ENCODE measurements around the gene SIGMAR1. TPM values are rescaled to one million over a fixed set of nuclear protein-coding genes. Genes with fewer than 3 reads are reported as not detected.

The SIGMAR1 gene
- total RNA-seq, 1 donor from 2014 or later, result 73.2 TPM

- Histone ChIP-seq H4K20me1 (ENCODE audit: insufficient read depth, low read length) (peaks cover 3% of the 10 kb centered on the region), H3K4me3 (ENCODE audit: insufficient read depth, low read depth, low read length) (peak within 1 kb of the TSS; percentile 94), H3K9me3 (ENCODE audit: insufficient read depth, low read depth, low read length) (no peaks in the 10 kb centered on the region), H3K4me2 (ENCODE audit: low read length) (peak within 1 kb of the TSS; percentile 100), H3K27ac (ENCODE audit: low read depth, low read length) (peak within 1 kb of the TSS; percentile 80), H3K79me2 (ENCODE audit: insufficient read depth, low read length) (peaks cover 12% of the 10 kb centered on the region), H2AFZ (ENCODE audit: low read depth, low read length) (peak within 1 kb of the TSS; percentile 97), H3K4me1 (ENCODE audit: insufficient read depth, low read length) (peaks cover 15% of the 10 kb centered on the region), H3K9ac (ENCODE audit: low read length) (peak within 1 kb of the TSS; percentile 97), H3K27me3 (ENCODE audit: insufficient read depth, low read length) (no peaks in the 10 kb centered on the region), H3K36me3 (ENCODE audit: insufficient read depth, low read length) (peaks cover 4% of the 10 kb centered on the region)
- Mint-ChIP-seq H3K9me3 (ENCODE audit: unreplicated experiment) (no peaks in the 10 kb centered on the region), H3K36me3 (ENCODE audit: low read depth, unreplicated experiment) (peaks cover 17% of the 10 kb centered on the region), H3K27ac (ENCODE audit: unreplicated experiment) (peak within 1 kb of the TSS; percentile 89), H3K27me3 (ENCODE audit: low read depth, unreplicated experiment) (peaks cover 2% of the 10 kb centered on the region), H3K4me1 (ENCODE audit: low read depth, unreplicated experiment) (peaks cover 6% of the 10 kb centered on the region), H3K4me3 (ENCODE audit: unreplicated experiment) (peak within 1 kb of the TSS; percentile 95)
- FAIRE-seq, result no peak
- TF ChIP-seq EZH2 (IDR thresholded peaks at IDR 0.05; ENCODE audit: insufficient read depth, low read length) (no peak), CTCF (IDR thresholded peaks at IDR 0.05; ENCODE audit: insufficient read depth, low read depth, low read length) (no peak)
- DNase-seq (ENCODE audit: low read depth), result peak; percentile 68
These were observed 25.5 kb downstream of the SIGMAR1 start, which contains the start of gene RPP25L for GRCh38 chr9:34611811-34612787. Gene RPP25L, minus strand, starts transcription at chr9:34612097. Its CDS starts 801 bp downstream, at chr9:34611296.

GRCh38 chr9:34611251-34611810 is 26.3 kb downstream of the SIGMAR1 start:
- FAIRE-seq, result no peak
- H3K27ac ChIP-seq (ENCODE audit: low read depth, low read length), result peak overlapping the region; percentile 80

More at GRCh38 chr9:34611251-34611810, 26.3 kb downstream of the SIGMAR1 start:
- peak overlapping the region; percentile 97 for H3K9ac ChIP-seq (ENCODE audit: low read length)
- peak overlapping the region; percentile 100 for H3K4me2 ChIP-seq (ENCODE audit: low read length)
- no peak for TF ChIP-seq CTCF (IDR thresholded peaks at IDR 0.05; ENCODE audit: insufficient read depth, low read depth, low read length)
- H3K9me3 Mint-ChIP-seq (ENCODE audit: unreplicated experiment), result no peaks in the 10 kb centered on the region
- peaks cover 12% of the 10 kb centered on the region for H3K79me2 ChIP-seq (ENCODE audit: insufficient read depth, low read length)
- DNase-seq (ENCODE audit: low read depth), result no peak
- H3K36me3 Mint-ChIP-seq (ENCODE audit: low read depth, unreplicated experiment), result peaks cover 15% of the 10 kb centered on the region
- H3K4me3 Mint-ChIP-seq (ENCODE audit: unreplicated experiment), result peak overlapping the region; percentile 95
- peak overlapping the region; percentile 89 for H3K27ac Mint-ChIP-seq (ENCODE audit: unreplicated experiment)
- peaks cover 6% of the 10 kb centered on the region for H3K4me1 Mint-ChIP-seq (ENCODE audit: low read depth, unreplicated experiment)
- H3K27me3 ChIP-seq (ENCODE audit: insufficient read depth, low read length), result peaks cover 2% of the 10 kb centered on the region
- no peaks in the 10 kb centered on the region for H3K9me3 ChIP-seq (ENCODE audit: insufficient read depth, low read depth, low read length)
- peaks cover 2% of the 10 kb centered on the region for H3K36me3 ChIP-seq (ENCODE audit: insufficient read depth, low read length)
- H2AFZ ChIP-seq (ENCODE audit: low read depth, low read length), result peak overlapping the region; percentile 97
- H3K4me1 ChIP-seq (ENCODE audit: insufficient read depth, low read length), result peaks cover 15% of the 10 kb centered on the region
- H4K20me1 ChIP-seq (ENCODE audit: insufficient read depth, low read length), result peaks cover 3% of the 10 kb centered on the region
- H3K4me3 ChIP-seq (ENCODE audit: insufficient read depth, low read depth, low read length), result peak overlapping the region; percentile 94
- peaks cover 2% of the 10 kb centered on the region for H3K27me3 Mint-ChIP-seq (ENCODE audit: low read depth, unreplicated experiment)

Data from astrocyte (in vitro differentiated cells and primary cell).